Prostate gland (tissue), 2 donors: ENCODE results near the gene KDM4B. TPM values are rescaled to one million over a fixed set of nuclear protein-coding genes. Genes with fewer than 3 reads are reported as not detected.

Experiments used
- DNase-seq: peaks from one replicate; pipeline ENCODE4 v3.0.0-alpha.2; 2019; ENCODE audit warnings: low spot score
- H3K27ac ChIP-seq, 2 donors: fragments of 200-600 bp; sonication (generic); 2 replicates each; pipeline ENCODE4 v1.5.1; 2017 to 2019
- H3K27me3 ChIP-seq: fragments of 200-600 bp; sonication (generic); replicated peaks from 2 replicates; pipeline ENCODE4 v1.5.1; 2019; ENCODE audit not compliant: insufficient read depth
- H3K36me3 ChIP-seq, 2 donors: fragments of 200-600 bp; sonication (generic); 1 replicate in 1 of 2; 2 replicates in 1 of 2; pipeline versions ENCODE4 v1.5.1 to v1.8.1; 2017 to 2019
- H3K4me1 ChIP-seq: fragments of 200-600 bp; sonication (generic); replicated peaks from 2 replicates; pipeline ENCODE4 v1.5.1; 2019
- H3K4me3 ChIP-seq, 2 donors: fragments of 200-600 bp; sonication (generic); 2 replicates each; pipeline ENCODE4 v1.5.1; 2017 to 2019
- H3K9me3 ChIP-seq: fragments of 200-600 bp; sonication (generic); 2 replicates; pipeline ENCODE4 v1.5.1; 2017
- CTCF ChIP-seq, 4 experiments: fragments of 200-600 bp in 2 of 4; fragments of 450-650 bp in 2 of 4; sonication (generic) in 2 of 4; IDR thresholded peaks; 1 replicate in 3 of 4; 2 replicates in 1 of 4; pipeline ENCODE4 v1.5.1; 2016 to 2019; ENCODE audit warnings: antibody characterized with exemption in 4 of 4, mild to moderate bottlenecking in 2 of 4, moderate library complexity in 2 of 4
- POLR2A ChIP-seq: fragments of 450-650 bp; IDR thresholded peaks from one replicate; pipeline ENCODE4 v1.6.1; 2016; ENCODE audit warnings: antibody characterized with exemption, mild to moderate bottlenecking
- POLR2AphosphoS5 ChIP-seq: sonication (generic); formaldehyde crosslinking; IDR thresholded peaks from one replicate; pipeline ENCODE4 v1.6.1; 2017; ENCODE audit warnings: antibody characterized with exemption
- WGBS: methylation state at CpG from one replicate; pipeline ENCODE4 v1.1.5; 2018; 5-methylcytosine and 5-hydroxymethylcytosine counted together
- intact Hi-C: fragments of 100-400 bp; cut with DNase I; formaldehyde crosslinking; loops from one replicate; pipeline ENCODE4 v1.14.2; 2022
- total RNA-seq, 2 donors: library from RNA; depleted of rRNA; stranded (reverse); fragments of >200 nt; gene quantifications; one replicate each; pipeline ENCODE4 v1.1.0, GENCODE V29; 2016

KDM4B gene
- total RNA-seq, 2 donors from 2014 or later = 74.6 to 136 TPM

- no peak overlapping the region for H3K4me3 ChIP-seq
- WGBS = 61% methylated on average over 19 of the region's 20 CpGs
- H3K27me3 ChIP-seq = no peaks in the 10 kb centered on the region
- peaks cover 15% of the 10 kb centered on the region for H3K4me1 ChIP-seq
- H3K27ac ChIP-seq = no peak overlapping the region
- TF ChIP-seq POLR2A = no peak
- no peak for TF ChIP-seq POLR2AphosphoS5
- TF ChIP-seq CTCF (IDR thresholded peaks at IDR 0.05) = no peak
- intact Hi-C loops = no loop called here
- H3K36me3 ChIP-seq = peaks cover 4% of the 10 kb centered on the region in 2 donors
- H3K9me3 ChIP-seq = no peaks in the 10 kb centered on the region
- no peak for DNase-seq
Observed at GRCh38 chr19:5086725-5087439, 118.0 kb downstream of the KDM4B start.

- WGBS = 97% methylated on average over 8 of the region's 8 CpGs
- Histone ChIP-seq H3K27me3 (no peaks in the 10 kb centered on the region), H3K4me3 (no peak overlapping the region), H3K27ac (no peak overlapping the region), H3K9me3 (no peaks in the 10 kb centered on the region), H3K4me1 (peaks cover 15% of the 10 kb centered on the region), H3K36me3 (no peaks in the 10 kb centered on the region)
- TF ChIP-seq POLR2AphosphoS5 (no peak), POLR2A (no peak), CTCF (IDR thresholded peaks at IDR 0.05) (no peak)
- intact Hi-C loops = no loop called here
- no peak for DNase-seq
Observed at GRCh38 chr19:5089283-5089682, 120.4 kb downstream of the KDM4B start.

- H3K36me3 ChIP-seq = no peaks in the 10 kb centered on the region
- no peak for DNase-seq
- no peaks in the 10 kb centered on the region for H3K27me3 ChIP-seq
- peak overlapping the region; percentile 55 to 73 for H3K27ac ChIP-seq
- intact Hi-C loops = no loop called here
- H3K9me3 ChIP-seq = no peaks in the 10 kb centered on the region
- no peak for TF ChIP-seq POLR2A
- TF ChIP-seq POLR2AphosphoS5 = no peak
- no peak for TF ChIP-seq CTCF (IDR thresholded peaks at IDR 0.05)
- 45% methylated on average over 9 of the region's 18 CpGs for WGBS
- peaks cover 15% of the 10 kb centered on the region for H3K4me1 ChIP-seq
- H3K4me3 ChIP-seq = no peak overlapping the region
Observed at GRCh38 chr19:5090465-5091017, 121.6 kb downstream of the KDM4B start.

- Histone ChIP-seq H3K27me3 (no peaks in the 10 kb centered on the region), H3K27ac (peak overlapping the region; percentile 55 to 73), H3K36me3 (no peaks in the 10 kb centered on the region), H3K4me3 (no peak overlapping the region), H3K4me1 (peaks cover 15% of the 10 kb centered on the region), H3K9me3 (no peaks in the 10 kb centered on the region)
- DNase-seq = no peak
- WGBS = 21% methylated on average over 22 of the region's 22 CpGs
- TF ChIP-seq CTCF (IDR thresholded peaks at IDR 0.05) (no peak), POLR2A (no peak)
- intact Hi-C loops = no loop called here
Observed at GRCh38 chr19:5091018-5091683, 122.2 kb downstream of the KDM4B start.
